ENCODE measurements around the gene ATF2.

The ATF2 gene

DNA sequence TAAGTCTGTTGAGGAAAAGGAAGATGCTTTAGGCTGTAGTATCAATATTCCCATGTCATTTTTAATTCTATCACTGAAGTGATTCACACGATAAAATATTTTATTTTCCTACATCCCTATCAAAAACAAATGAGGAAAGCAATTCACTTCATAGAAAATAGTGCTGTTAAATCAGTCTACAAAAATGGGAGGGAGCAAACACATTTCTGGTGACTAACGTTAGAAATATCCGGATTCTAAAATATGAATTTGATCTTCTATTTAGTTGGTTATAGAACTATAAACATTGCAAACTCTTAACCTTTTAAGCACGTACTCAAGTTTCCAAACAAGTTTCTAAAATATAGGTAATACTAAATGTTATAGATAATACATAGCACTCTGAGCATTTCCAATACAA lies 20.8 kb downstream of the ATF2 start:
- TF ChIP-seq CTCF (IDR thresholded peaks at IDR 0.05), result no peak

GRCh38 chr2:175143678-175144077 lies 24.3 kb downstream of the ATF2 start:
- no peak overlapping the region for H3K4me3 ChIP-seq
- no peak for DNase-seq (ENCODE audit: low spot score)

More for the DNA sequence above, 20.8 kb downstream of the ATF2 start:
- no peak overlapping the region for H3K27ac ChIP-seq
- H3K4me3 ChIP-seq, result no peak overlapping the region
- DNase-seq (ENCODE audit: low spot score), result no peak

GRCh38 chr2:175143191-175143590 lies 24.8 kb downstream of the ATF2 start:
- DNase-seq (ENCODE audit: low spot score), result no peak
- TF ChIP-seq CTCF (IDR thresholded peaks at IDR 0.05), result no peak
- no peak overlapping the region for H3K27ac ChIP-seq
- no peak overlapping the region for H3K4me3 ChIP-seq

More at GRCh38 chr2:175143678-175144077, 24.3 kb downstream of the ATF2 start:
- no peak overlapping the region for H3K27ac ChIP-seq
- no peak for TF ChIP-seq CTCF (IDR thresholded peaks at IDR 0.05)

GRCh38 chr2:175140332-175140731 lies 27.7 kb downstream of the ATF2 start:
- no peak overlapping the region for H3K27ac ChIP-seq
- TF ChIP-seq CTCF (IDR thresholded peaks at IDR 0.05), result no peak
- no peak for DNase-seq (ENCODE audit: low spot score)
- no peak overlapping the region for H3K4me3 ChIP-seq

DNA sequence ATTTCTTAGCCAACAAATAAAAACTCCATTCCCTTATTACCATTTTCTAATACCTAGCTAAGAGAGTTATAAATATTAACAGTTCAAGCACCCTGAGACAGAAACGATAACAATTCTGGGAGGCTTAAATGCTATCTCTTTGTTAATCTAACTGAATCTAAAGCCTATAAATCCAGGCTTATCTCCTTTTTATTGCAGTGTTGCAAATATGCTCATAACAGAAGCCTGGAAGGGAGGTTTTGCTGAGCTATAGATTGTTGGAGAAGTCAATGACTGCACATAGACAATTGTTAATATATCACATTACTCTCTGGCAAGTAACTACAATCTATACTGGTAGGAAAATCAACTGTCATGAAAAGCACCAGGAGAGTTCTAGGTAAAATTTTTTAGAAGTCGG lies 30.2 kb downstream of the ATF2 start:
- TF ChIP-seq CTCF (IDR thresholded peaks at IDR 0.05), result no peak
- no peak overlapping the region for H3K27ac ChIP-seq
- DNase-seq (ENCODE audit: low spot score), result no peak
- H3K4me3 ChIP-seq, result no peak overlapping the region

DNA sequence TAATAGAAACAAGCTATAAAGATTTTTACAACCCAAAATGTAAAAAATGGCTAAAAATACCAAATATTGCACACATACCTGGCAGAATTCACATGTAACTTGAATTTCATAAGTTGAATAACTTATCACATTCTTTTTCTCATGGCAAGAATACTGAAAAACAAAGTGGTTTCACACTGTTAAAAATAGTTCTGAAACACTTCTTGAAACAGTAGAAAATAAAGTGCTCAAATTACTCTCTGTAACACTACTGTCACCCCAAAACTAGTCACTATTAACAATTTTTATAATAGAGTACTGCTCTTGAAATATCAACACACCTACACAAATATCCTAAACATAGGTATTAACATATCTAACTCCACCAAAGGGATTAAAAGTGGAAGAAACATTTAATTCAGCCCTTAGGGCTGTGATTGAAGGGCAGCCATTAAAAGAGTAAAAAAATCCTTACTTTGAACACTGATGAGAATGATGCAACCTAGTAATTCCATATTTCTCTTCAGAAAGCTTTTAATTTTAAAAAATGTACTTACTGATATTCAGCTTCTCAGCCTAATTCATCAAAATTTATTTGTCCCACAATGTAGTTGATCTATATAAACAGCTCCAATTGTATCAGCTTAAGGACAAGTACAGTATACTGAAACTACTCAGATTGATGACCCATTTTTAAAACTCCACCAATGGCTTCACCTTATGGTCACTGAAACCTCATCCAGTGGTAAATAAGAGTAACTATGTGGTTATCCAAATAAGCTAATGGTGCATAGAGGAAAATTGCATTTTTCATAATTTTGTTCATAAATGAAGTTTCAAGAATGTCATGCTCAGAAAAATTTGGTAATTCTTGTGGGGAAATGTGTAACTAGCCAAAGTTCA lies 31.4 kb downstream of the ATF2 start:
- Histone ChIP-seq H3K27ac (no peak overlapping the region), H3K4me3 (no peak overlapping the region)
- TF ChIP-seq CTCF (IDR thresholded peaks at IDR 0.05), result no peak
- no peak for DNase-seq (ENCODE audit: low spot score)

GRCh38 chr2:175135862-175136261 lies 32.1 kb downstream of the ATF2 start:
- no peak for DNase-seq (ENCODE audit: low spot score)
- TF ChIP-seq CTCF (IDR thresholded peaks at IDR 0.05), result no peak
- Histone ChIP-seq H3K27ac (no peak overlapping the region), H3K4me3 (no peak overlapping the region)

Data from coronary artery (tissue), 2 donors.